GM12878 (cell line): Measurements from ENCODE around the gene GET3. TPM values are rescaled to one million over a fixed set of nuclear protein-coding genes. Genes with fewer than 3 reads are reported as not detected.

Experiments used
- EP300 ChIP-seq, 2 experiments: fragments of 150-350 bp in 1 of 2; IDR thresholded peaks; 2 replicates each; pipeline ENCODE4 v1.6.1; 2011 to 2012; ENCODE audit warnings: low read depth in 2 of 2, low read length in 2 of 2, borderline replicate concordance in 1 of 2, improper control_type of control experiment in 1 of 2, inconsistent platforms in 1 of 2; ENCODE audit not compliant: control insufficient read depth in 1 of 2
- ETV6 ChIP-seq, 2 experiments: fragments of 450-650 bp in 1 of 2; IDR thresholded peaks in 1 of 2; conservative IDR thresholded peaks in 1 of 2; 2 replicates each; pipeline ENCODE4 v1.6.1; 2014; ENCODE audit warnings: antibody characterized with exemption in 1 of 2, borderline replicate concordance in 1 of 2, low read depth in 1 of 2, mild to moderate bottlenecking in 1 of 2, moderate library complexity in 1 of 2
- HCFC1 ChIP-seq: fragments of 150-350 bp; IDR thresholded peaks from 2 replicates; pipeline ENCODE4 v1.6.1; 2014; ENCODE audit warnings: low read length
- HSF1 ChIP-seq: fragments of 150-350 bp; IDR thresholded peaks from 2 replicates; pipeline ENCODE4 v1.6.1; 2014; ENCODE audit warnings: mild to moderate bottlenecking, low read depth, low read length
- IRF3 ChIP-seq: fragments of 450-650 bp; IDR thresholded peaks from 2 replicates; pipeline ENCODE4 v1.6.1; 2014; ENCODE audit warnings: mild to moderate bottlenecking
- MEF2A ChIP-seq: IDR thresholded peaks from 2 replicates; pipeline ENCODE4 v1.6.1; 2011; ENCODE audit warnings: low read depth, mild to moderate bottlenecking, low read length, moderate library complexity; ENCODE audit not compliant: insufficient read depth
- MYB ChIP-seq: fragments of 150-350 bp; IDR thresholded peaks from 2 replicates; pipeline ENCODE4 v1.6.1; 2014; ENCODE audit warnings: mild to moderate bottlenecking, low read depth, low read length, borderline replicate concordance
- NR2C1 ChIP-seq: fragments of 450-650 bp; IDR thresholded peaks from 2 replicates; pipeline ENCODE4 v1.6.1; 2017; ENCODE audit warnings: antibody characterized with exemption, mild to moderate bottlenecking, moderate library complexity
- NR2F1 ChIP-seq: fragments of 450-650 bp; conservative IDR thresholded peaks from 2 replicates; pipeline ENCODE4 v1.6.1; 2017; ENCODE audit warnings: mild to moderate bottlenecking
- RELA ChIP-seq: fragments of 450-650 bp; IDR thresholded peaks from 2 replicates; pipeline ENCODE4 v1.8.0; 2014; ENCODE audit warnings: borderline replicate concordance; ENCODE audit not compliant: partially characterized antibody
- SMAD1 ChIP-seq: fragments of 450-650 bp; IDR thresholded peaks from 2 replicates; pipeline ENCODE4 v1.6.1; 2018; ENCODE audit warnings: mild to moderate bottlenecking, low read depth; ENCODE audit not compliant: partially characterized antibody
- SRF ChIP-seq, 2 experiments: IDR thresholded peaks; 2 replicates each; pipeline ENCODE4 v1.6.1; 2011; ENCODE audit warnings: low read depth in 2 of 2, low read length in 2 of 2, mild to moderate bottlenecking in 1 of 2, moderate library complexity in 1 of 2
- SUZ12 ChIP-seq: fragments of 200-600 bp; sonication (generic); IDR thresholded peaks from one replicate; pipeline ENCODE4 v1.6.1; 2018; ENCODE audit warnings: antibody characterized with exemption, mild to moderate bottlenecking; ENCODE audit not compliant: unreplicated experiment
- TBL1XR1 ChIP-seq: IDR thresholded peaks from 2 replicates; pipeline ENCODE4 v1.6.1; 2012; ENCODE audit warnings: low read depth, low read length, improper control_type of control experiment
- USF2 ChIP-seq: IDR thresholded peaks from 2 replicates; pipeline ENCODE4 v1.6.1; 2011; ENCODE audit warnings: low read depth, low read length, improper control_type of control experiment, borderline replicate concordance
- YY1 ChIP-seq: IDR thresholded peaks from 2 replicates; pipeline ENCODE4 v1.6.1; 2011; ENCODE audit warnings: low read depth, mild to moderate bottlenecking, low read length
- ZBTB40 ChIP-seq: fragments of 450-650 bp; IDR thresholded peaks from 2 replicates; pipeline ENCODE4 v1.6.1; 2016; ENCODE audit warnings: mild to moderate bottlenecking, moderate library complexity, borderline replicate concordance
- ZNF207 ChIP-seq: fragments of 450-650 bp; IDR thresholded peaks from 2 replicates; pipeline ENCODE4 v1.6.1; 2014; ENCODE audit warnings: antibody characterized with exemption, mild to moderate bottlenecking, borderline replicate concordance
- ZSCAN29 ChIP-seq: fragments of 450-650 bp; IDR thresholded peaks from 2 replicates; pipeline ENCODE4 v1.6.1; 2017; ENCODE audit warnings: mild to moderate bottlenecking, moderate library complexity
- polyA plus RNA-seq, 11 experiments: library from polyadenylated mRNA; depleted of rRNA in 4 of 11; unstranded in 6 of 11; stranded (reverse) in 5 of 11; fragments of >200 nt; fragmentation: Nextera tagmentation in 4 of 11; fragmentation: Illumina TruSeq in 1 of 11; extraction: Ambion mirVana in 4 of 11; extraction: Trizol in 1 of 11; gene quantifications; 1 replicate in 1 of 11; 2 replicates in 10 of 11; pipeline versions ENCODE4 v1.2.1 to v1.2.3, GENCODE V29; 2011 to 2016; ENCODE audit warnings: inconsistent platforms in 2 of 11, missing spikeins in 2 of 11, low read depth in 1 of 11
- total RNA-seq, 4 experiments: library from RNA; depleted of rRNA in 3 of 4; stranded (reverse); fragments of >200 nt in 3 of 4; fragmentation: Illumina TruSeq in 1 of 4; extraction: Trizol in 1 of 4; gene quantifications; 2 replicates each; pipeline versions ENCODE4 v1.2.1 to v1.2.3, GENCODE V29; 2013 to 2021

Gene GET3
- total and polyA plus RNA-seq, 10 of the 15 experiments (the other 5 are each of a cell fraction or from before 2014, with no cell fraction given), result 14.5 to 144 (median 97.2) TPM

- TF ChIP-seq MEF2A (no peak), YY1 (peak; percentile 69), HCFC1 (no peak; the same call in 1 of the 2 replicates), EP300 (IDR thresholded peaks at IDR 0.05; ENCODE audit: borderline replicate concordance in 1 of 2, control insufficient read depth in 1 of 2, low read depth in 2 of 2, low read length in 2 of 2) (0 out of 4 replicates have a peak, but pooled peaks of 1 of the 2 experiments have one; percentile 9), HSF1 (no peak), NR2F1 (peak; percentile 53; the same call in 1 of the 2 replicates), NR2C1 (peak; percentile 36; the same call in 1 of the 2 replicates), ETV6 (conservative IDR thresholded peaks at IDR 0.05 in 1 of 2, IDR thresholded peaks at IDR 0.05 in 1 of 2; ENCODE audit: borderline replicate concordance in 1 of 2, low read depth in 1 of 2) (no peak), USF2 (no peak), MYB (no peak), TBL1XR1 (peak; percentile 82), IRF3 (no peak), SUZ12 (no peak), SRF (IDR thresholded peaks at IDR 0.05; ENCODE audit: low read depth in 2 of 2, low read length in 2 of 2) (peak; percentile 99 to 100), ZNF207 (peak; percentile 96; the same call in 1 of the 2 replicates), ZBTB40 (peak; percentile 64; the same call in 1 of the 2 replicates), ZSCAN29 (no peak), SMAD1 (peak; percentile 69), RELA (peak; percentile 83)
These were observed 52.8 kb downstream of the GET3 start (continued) for GRCh38 chr19:12789904-12790619.
